GM12865 (cell line): ENCODE results near the gene CDKN2AIP.

ENCODE experiments used
- DNase-seq: peaks from one replicate; pipeline ENCODE4 v3.0.0; 2010; ENCODE audit warnings: low read depth
- H3K4me3 ChIP-seq: 2 replicates; pipeline ENCODE4 v1.5.1; 2011; ENCODE audit warnings: mild to moderate bottlenecking, low read depth, low read length, control low read depth
- CTCF ChIP-seq: IDR thresholded peaks from 2 replicates; pipeline ENCODE4 v1.5.1; 2011; ENCODE audit warnings: low read length, control low read depth, low read depth, inconsistent platforms; ENCODE audit not compliant: insufficient read depth; ENCODE audit errors: missing control alignments

The CDKN2AIP gene

GRCh38 chr4:183495184-183495583 lies 50.7 kb downstream of the CDKN2AIP start:
- H3K4me3 ChIP-seq: no peak overlapping the region
- no peak for DNase-seq
- TF ChIP-seq CTCF: no peak
